ENCODE results near the gene TMOD3.

DNA sequence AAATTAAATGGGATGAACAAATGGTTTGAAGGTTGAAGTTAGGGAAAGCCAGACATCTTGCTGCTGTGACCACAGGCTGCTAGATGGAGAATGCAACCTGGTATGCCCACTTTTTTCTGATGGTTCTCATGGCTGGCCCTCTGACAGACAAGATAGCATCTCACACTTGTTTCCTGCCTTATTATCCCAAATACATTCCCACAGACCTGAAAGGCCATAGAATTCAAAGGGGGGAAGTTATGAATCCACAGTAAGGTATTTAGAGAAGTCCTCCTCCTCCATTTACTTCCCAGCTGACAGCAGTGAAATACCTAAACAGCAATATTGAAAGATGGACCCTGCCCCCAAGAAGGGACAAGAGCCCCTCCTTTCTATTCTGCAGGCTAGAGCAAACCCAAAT, 109.8 kb downstream of the TMOD3 start:
- TF ChIP-seq, protein P1, sequence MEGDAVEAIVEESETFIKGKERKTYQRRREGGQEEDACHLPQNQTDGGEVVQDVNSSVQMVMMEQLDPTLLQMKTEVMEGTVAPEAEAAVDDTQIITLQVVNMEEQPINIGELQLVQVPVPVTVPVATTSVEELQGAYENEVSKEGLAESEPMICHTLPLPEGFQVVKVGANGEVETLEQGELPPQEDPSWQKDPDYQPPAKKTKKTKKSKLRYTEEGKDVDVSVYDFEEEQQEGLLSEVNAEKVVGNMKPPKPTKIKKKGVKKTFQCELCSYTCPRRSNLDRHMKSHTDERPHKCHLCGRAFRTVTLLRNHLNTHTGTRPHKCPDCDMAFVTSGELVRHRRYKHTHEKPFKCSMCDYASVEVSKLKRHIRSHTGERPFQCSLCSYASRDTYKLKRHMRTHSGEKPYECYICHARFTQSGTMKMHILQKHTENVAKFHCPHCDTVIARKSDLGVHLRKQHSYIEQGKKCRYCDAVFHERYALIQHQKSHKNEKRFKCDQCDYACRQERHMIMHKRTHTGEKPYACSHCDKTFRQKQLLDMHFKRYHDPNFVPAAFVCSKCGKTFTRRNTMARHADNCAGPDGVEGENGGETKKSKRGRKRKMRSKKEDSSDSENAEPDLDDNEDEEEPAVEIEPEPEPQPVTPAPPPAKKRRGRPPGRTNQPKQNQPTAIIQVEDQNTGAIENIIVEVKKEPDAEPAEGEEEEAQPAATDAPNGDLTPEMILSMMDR (IDR thresholded peaks at IDR 0.05), result no peak
- TF ChIP-seq POLR2A (IDR thresholded peaks at IDR 0.05), result no peak

Measured in body of pancreas (tissue), 4 donors.